ENCODE results near the gene CTIF.

DNA sequence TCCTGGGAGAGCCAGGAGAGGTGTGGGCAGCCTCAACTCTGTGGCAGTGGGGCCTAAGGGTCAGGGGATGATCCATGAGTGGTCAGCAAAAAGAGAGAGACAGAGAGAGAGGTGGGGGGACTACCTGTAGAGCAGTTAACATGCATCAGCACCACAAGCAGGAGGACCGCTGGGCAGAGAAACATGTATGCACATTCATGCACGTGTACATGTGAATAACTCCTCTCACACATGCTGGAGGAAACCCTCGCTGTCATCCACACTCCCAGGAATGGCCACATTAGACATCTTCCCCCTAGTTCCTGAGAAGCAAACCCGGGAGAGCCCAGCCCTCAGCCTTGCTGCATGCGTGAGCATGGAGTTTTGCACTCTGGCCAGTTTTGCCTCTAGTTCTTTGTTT lies 245.8 kb downstream of the CTIF start:
- TF ChIP-seq POLR2A (IDR thresholded peaks at IDR 0.05) (no peak), POLR2AphosphoS5 (IDR thresholded peaks at IDR 0.05) (no peak)
- TF ChIP-seq, protein P1, sequence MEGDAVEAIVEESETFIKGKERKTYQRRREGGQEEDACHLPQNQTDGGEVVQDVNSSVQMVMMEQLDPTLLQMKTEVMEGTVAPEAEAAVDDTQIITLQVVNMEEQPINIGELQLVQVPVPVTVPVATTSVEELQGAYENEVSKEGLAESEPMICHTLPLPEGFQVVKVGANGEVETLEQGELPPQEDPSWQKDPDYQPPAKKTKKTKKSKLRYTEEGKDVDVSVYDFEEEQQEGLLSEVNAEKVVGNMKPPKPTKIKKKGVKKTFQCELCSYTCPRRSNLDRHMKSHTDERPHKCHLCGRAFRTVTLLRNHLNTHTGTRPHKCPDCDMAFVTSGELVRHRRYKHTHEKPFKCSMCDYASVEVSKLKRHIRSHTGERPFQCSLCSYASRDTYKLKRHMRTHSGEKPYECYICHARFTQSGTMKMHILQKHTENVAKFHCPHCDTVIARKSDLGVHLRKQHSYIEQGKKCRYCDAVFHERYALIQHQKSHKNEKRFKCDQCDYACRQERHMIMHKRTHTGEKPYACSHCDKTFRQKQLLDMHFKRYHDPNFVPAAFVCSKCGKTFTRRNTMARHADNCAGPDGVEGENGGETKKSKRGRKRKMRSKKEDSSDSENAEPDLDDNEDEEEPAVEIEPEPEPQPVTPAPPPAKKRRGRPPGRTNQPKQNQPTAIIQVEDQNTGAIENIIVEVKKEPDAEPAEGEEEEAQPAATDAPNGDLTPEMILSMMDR (IDR thresholded peaks at IDR 0.05 in 8 of 11, conservative IDR thresholded peaks at IDR 0.05 in 3 of 11) = no peak
